GM12878 (cell line): ENCODE measurements around the gene PLXNA2. TPM values are rescaled to one million over a fixed set of nuclear protein-coding genes. Genes with fewer than 3 reads are reported as not detected.

Experiments
- ATAC-seq: fragments of 200-7000 bp; cut with Tn5 transposase; 3 replicates; pipeline ENCODE4 v1.9.1; 2020; ENCODE audit warnings: mild to moderate bottlenecking, moderate library complexity
- BruUV-seq: library from RNA; stranded (reverse); fragments of 400-500 nt; replicated peaks from 2 replicates; lab custom pipeline; 2021; lab: Mats Ljungman, UMichigan
- CTCF ChIA-PET: fragments of 300-600 bp; sonication (Branson Sonifier 250); formaldehyde crosslinking; extraction: SDS; loops from one replicate; lab custom pipeline; 2021; ENCODE audit warnings: inconsistent platforms; lab: Yijun Ruan, JAX
- POLR2A ChIA-PET: fragments of 350-600 bp; formaldehyde crosslinking; extraction: SDS; loops from one replicate; lab custom pipeline; 2021; ENCODE audit warnings: inconsistent platforms; lab: Charles Lee
- RAD21 ChIA-PET: fragments of 300-600 bp; sonication (Branson Sonifier 250); formaldehyde crosslinking; loops from one replicate; lab custom pipeline; 2023; ENCODE audit warnings: antibody characterized with exemption; ENCODE audit not compliant: unreplicated experiment; lab: Charles Lee
- SMC1A ChIA-PET: fragments of 300-600 bp; sonication (Branson Sonifier 250); formaldehyde crosslinking; loops from one replicate; lab custom pipeline; 2023; ENCODE audit not compliant: unreplicated experiment, uncharacterized antibody; lab: Charles Lee
- DNase-seq: peaks from one replicate; pipeline ENCODE4 v3.0.0-alpha.2; 2011; ENCODE audit warnings: low read depth, low spot score
- FAIRE-seq: peaks from 3 replicates; lab custom pipeline; 2011; peaks lifted over from hg19 to GRCh38; lab: Jason Lieb, UNC
- H2AFZ ChIP-seq: 2 replicates; pipeline ENCODE4 v1.6.0; 2011; ENCODE audit warnings: low read depth, low read length, control low read depth; ENCODE audit not compliant: control insufficient read depth
- H3K27ac ChIP-seq: 2 replicates; pipeline ENCODE4 v1.5.1; 2011; ENCODE audit warnings: control low read depth; ENCODE audit not compliant: control insufficient read depth, insufficient read depth
- H3K27me3 ChIP-seq, 2 experiments: replicated peaks in 1 of 2; 2 replicates each; pipeline versions ENCODE4 v1.6.0 to v1.6.1; 2011; ENCODE audit warnings: low read length in 1 of 2; ENCODE audit not compliant: control insufficient read depth in 2 of 2, insufficient read depth in 2 of 2
- H3K36me3 ChIP-seq, 2 experiments: 2 replicates each; pipeline ENCODE4 v1.5.1; 2011; ENCODE audit warnings: low read length in 1 of 2; ENCODE audit not compliant: control insufficient read depth in 2 of 2, insufficient read depth in 2 of 2
- H3K4me1 ChIP-seq: 2 replicates; pipeline ENCODE4 v1.6.1; 2011; ENCODE audit warnings: mild to moderate bottlenecking, low read length, moderate library complexity, mixed read lengths; ENCODE audit not compliant: control insufficient read depth, insufficient read depth
- H3K4me2 ChIP-seq: 2 replicates; pipeline ENCODE4 v1.6.0; 2011; ENCODE audit warnings: control low read depth; ENCODE audit not compliant: control insufficient read depth, insufficient read depth
- H3K4me3 ChIP-seq: fragments of 200-600 bp; sonication (generic); 2 replicates; pipeline ENCODE4 v1.5.1; 2016
- H3K79me2 ChIP-seq: 2 replicates; pipeline ENCODE4 v1.6.0; 2011; ENCODE audit warnings: low read length; ENCODE audit not compliant: control insufficient read depth, insufficient read depth
- H3K9ac ChIP-seq: 2 replicates; pipeline ENCODE4 v1.8.0; 2011; ENCODE audit warnings: low read length, control low read depth, mixed read lengths; ENCODE audit not compliant: control insufficient read depth, insufficient read depth
- H3K9me3 ChIP-seq: replicated peaks from 3 replicates; pipeline ENCODE4 v1.5.1; 2011; ENCODE audit warnings: mild to moderate bottlenecking, low read length; ENCODE audit not compliant: control insufficient read depth, insufficient read depth
- H4K20me1 ChIP-seq: 2 replicates; pipeline ENCODE4 v1.6.0; 2011; ENCODE audit not compliant: control insufficient read depth, insufficient read depth
- BCL11A ChIP-seq: IDR thresholded peaks from 2 replicates; pipeline ENCODE4 v1.6.1; 2011; ENCODE audit warnings: low read depth, low read length
- ESRRA ChIP-seq: IDR thresholded peaks from 2 replicates; pipeline ENCODE4 v1.6.1; 2012; ENCODE audit warnings: mild to moderate bottlenecking, low read length, improper control_type of control experiment
- HDAC6 ChIP-seq: fragments of 200-600 bp; sonication (generic); IDR thresholded peaks from one replicate; pipeline ENCODE4 v1.8.0; 2017; ENCODE audit warnings: antibody characterized with exemption; ENCODE audit not compliant: unreplicated experiment
- KAT2A ChIP-seq: conservative IDR thresholded peaks from 2 replicates; pipeline ENCODE4 v1.6.1; 2011; ENCODE audit warnings: low read depth, low read length; ENCODE audit not compliant: control insufficient read depth
- MYB ChIP-seq: fragments of 150-350 bp; IDR thresholded peaks from 2 replicates; pipeline ENCODE4 v1.6.1; 2014; ENCODE audit warnings: mild to moderate bottlenecking, low read depth, low read length, borderline replicate concordance
- POU2F2 ChIP-seq: IDR thresholded peaks from 3 replicates; pipeline ENCODE4 v1.6.1; 2011; ENCODE audit warnings: low read depth, mild to moderate bottlenecking, low read length, borderline replicate concordance
- RFX5 ChIP-seq: IDR thresholded peaks from 2 replicates; pipeline ENCODE4 v1.6.1; 2011; ENCODE audit warnings: low read depth, low read length, improper control_type of control experiment
- SIN3A ChIP-seq: IDR thresholded peaks from 2 replicates; pipeline ENCODE4 v1.6.1; 2012; ENCODE audit warnings: low read depth, low read length, improper control_type of control experiment
- SRF ChIP-seq, 2 experiments: IDR thresholded peaks; 2 replicates each; pipeline ENCODE4 v1.6.1; 2011; ENCODE audit warnings: low read depth in 2 of 2, low read length in 2 of 2, mild to moderate bottlenecking in 1 of 2, moderate library complexity in 1 of 2
- ZBED1 ChIP-seq: IDR thresholded peaks from 2 replicates; pipeline ENCODE4 v1.6.1; 2016; ENCODE audit warnings: borderline replicate concordance
- ZNF274 ChIP-seq: IDR thresholded peaks from one replicate; pipeline ENCODE4 v1.8.0; 2011; ENCODE audit not compliant: insufficient read length, insufficient read depth
- WGBS: methylation state at CpG from one replicate; pipeline ENCODE4 v1.1.6; 2016; ENCODE audit warnings: low lambda C conversion rate; ENCODE audit not compliant: insufficient replicate concordance, insufficient coverage; ENCODE audit errors: missing lambda C conversion rate; 5-methylcytosine and 5-hydroxymethylcytosine counted together
- in situ Hi-C: fragments of 300-500 bp; cut with MboI; formaldehyde crosslinking; loops from 9 replicates; pipeline ENCODE4 v1.14.3; 2018; ENCODE audit warnings: mixed read lengths
- intact Hi-C: fragments of 100-400 bp; cut with micrococcal nuclease; formaldehyde crosslinking; loops from one replicate; pipeline ENCODE4 v1.14.2; 2022; ENCODE audit not compliant: unreplicated experiment
- polyA plus RNA-seq, 11 experiments: library from polyadenylated mRNA; depleted of rRNA in 4 of 11; unstranded in 6 of 11; stranded (reverse) in 5 of 11; fragments of >200 nt; fragmentation: Nextera tagmentation in 4 of 11; fragmentation: Illumina TruSeq in 1 of 11; extraction: Ambion mirVana in 4 of 11; extraction: Trizol in 1 of 11; gene quantifications; 1 replicate in 1 of 11; 2 replicates in 10 of 11; pipeline versions ENCODE4 v1.2.1 to v1.2.3, GENCODE V29; 2011 to 2016; ENCODE audit warnings: inconsistent platforms in 2 of 11, missing spikeins in 2 of 11, low read depth in 1 of 11
- total RNA-seq, 4 experiments: library from RNA; depleted of rRNA in 3 of 4; stranded (reverse); fragments of >200 nt in 3 of 4; fragmentation: Illumina TruSeq in 1 of 4; extraction: Trizol in 1 of 4; gene quantifications; 2 replicates each; pipeline versions ENCODE4 v1.2.1 to v1.2.3, GENCODE V29; 2013 to 2021
- TF ChIP-seq, protein P1 (sequence below): fragments of 450-650 bp; IDR thresholded peaks from 2 replicates; pipeline ENCODE4 v1.6.1; 2017; ENCODE audit warnings: borderline replicate concordance
- TF ChIP-seq, protein P2 (sequence below): fragments of 450-650 bp; formaldehyde crosslinking; IDR thresholded peaks from 2 replicates; pipeline ENCODE4 v1.5.0; 2022; ENCODE audit warnings: mild to moderate bottlenecking, missing genetic modification characterization
- TF ChIP-seq, protein P3 (sequence below): fragments of 450-650 bp; conservative IDR thresholded peaks from 2 replicates; pipeline ENCODE4 v1.6.1; 2017; ENCODE audit warnings: mild to moderate bottlenecking, moderate library complexity

The PLXNA2 gene
- total and polyA plus RNA-seq, 10 of the 15 experiments (the other 5 are each of a cell fraction or from before 2014, with no cell fraction given): under 0.01 to 0.08 (median 0.07) TPM; not detected in 4

DNA sequence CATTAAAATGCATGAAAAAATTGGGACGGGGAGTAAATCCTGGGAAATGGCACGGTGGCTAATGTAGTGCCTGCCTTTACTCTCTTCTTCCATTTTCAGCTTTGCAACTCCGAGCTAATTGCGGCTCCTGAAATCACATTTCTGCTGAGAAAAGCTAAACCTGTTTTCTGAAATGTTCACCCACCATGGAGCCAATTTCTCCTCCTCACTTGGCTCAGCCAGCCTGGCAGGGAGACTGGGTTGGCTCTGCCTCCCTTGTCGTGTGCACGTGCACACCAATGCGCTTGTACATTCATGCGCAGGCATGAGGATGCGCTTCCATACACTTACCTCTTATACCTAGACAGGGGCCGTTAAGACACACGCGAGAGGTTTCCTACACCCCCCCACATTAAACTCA lies 165.4 kb downstream of the PLXNA2 start (continued):
- TF ChIP-seq, protein P1, sequence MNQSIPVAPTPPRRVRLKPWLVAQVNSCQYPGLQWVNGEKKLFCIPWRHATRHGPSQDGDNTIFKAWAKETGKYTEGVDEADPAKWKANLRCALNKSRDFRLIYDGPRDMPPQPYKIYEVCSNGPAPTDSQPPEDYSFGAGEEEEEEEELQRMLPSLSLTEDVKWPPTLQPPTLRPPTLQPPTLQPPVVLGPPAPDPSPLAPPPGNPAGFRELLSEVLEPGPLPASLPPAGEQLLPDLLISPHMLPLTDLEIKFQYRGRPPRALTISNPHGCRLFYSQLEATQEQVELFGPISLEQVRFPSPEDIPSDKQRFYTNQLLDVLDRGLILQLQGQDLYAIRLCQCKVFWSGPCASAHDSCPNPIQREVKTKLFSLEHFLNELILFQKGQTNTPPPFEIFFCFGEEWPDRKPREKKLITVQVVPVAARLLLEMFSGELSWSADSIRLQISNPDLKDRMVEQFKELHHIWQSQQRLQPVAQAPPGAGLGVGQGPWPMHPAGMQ: no peak
- no peak for TF ChIP-seq BCL11A
- no peak for TF ChIP-seq MYB
- no peak for TF ChIP-seq RFX5
- no peak for TF ChIP-seq SIN3A

DNA sequence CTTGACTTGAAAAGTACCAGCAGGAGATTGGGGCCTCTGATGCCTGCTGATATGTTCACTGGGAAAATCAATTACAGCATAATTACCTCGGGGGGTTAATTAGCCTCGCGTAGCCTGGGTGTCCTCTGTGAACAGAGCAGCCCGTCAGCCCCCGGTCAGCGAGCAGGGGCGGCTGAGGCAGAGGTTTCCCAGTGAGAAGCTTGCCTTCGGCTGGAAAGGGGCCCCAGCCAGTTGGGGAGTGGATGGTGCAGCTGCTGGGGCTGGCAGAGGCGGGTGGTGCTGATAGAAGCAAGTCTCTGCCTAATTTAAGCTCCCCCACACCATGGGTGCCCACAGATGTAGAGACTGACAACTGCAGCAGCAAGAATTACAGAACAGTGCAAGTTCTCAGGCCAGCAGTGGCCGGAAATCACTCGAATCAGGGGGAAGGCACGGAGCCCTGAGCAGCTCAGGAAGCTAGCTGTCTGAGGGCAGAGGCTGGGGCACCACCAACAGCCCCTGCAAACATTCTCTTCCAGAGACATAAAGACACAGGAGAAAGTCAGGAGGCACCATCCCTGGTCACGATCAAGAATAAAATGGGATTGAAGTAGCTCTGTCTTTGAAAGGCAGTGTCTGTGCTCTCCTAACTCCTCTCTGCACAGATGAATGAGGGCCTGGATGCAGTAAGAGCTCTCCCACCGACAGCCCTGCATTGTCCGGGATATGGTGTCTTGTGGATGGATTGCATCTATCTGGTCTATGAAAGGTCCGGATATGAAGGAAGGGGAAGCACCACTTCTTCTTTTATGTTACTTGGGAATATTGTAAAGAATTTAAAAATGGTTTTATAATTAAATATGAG lies 166.7 kb downstream of the PLXNA2 start:
- H2AFZ ChIP-seq: no peak overlapping the region
- H3K4me3 ChIP-seq: no peak overlapping the region
- H3K4me2 ChIP-seq: no peak overlapping the region
- TF ChIP-seq POU2F2 (no peak), ZBED1 (no peak), SRF (IDR thresholded peaks at IDR 0.05; ENCODE audit: low read depth in 2 of 2, low read length in 2 of 2) (no peak), ZNF274 (no peak), ESRRA (no peak), KAT2A (no peak), HDAC6 (no peak)
- TF ChIP-seq, protein P2, sequence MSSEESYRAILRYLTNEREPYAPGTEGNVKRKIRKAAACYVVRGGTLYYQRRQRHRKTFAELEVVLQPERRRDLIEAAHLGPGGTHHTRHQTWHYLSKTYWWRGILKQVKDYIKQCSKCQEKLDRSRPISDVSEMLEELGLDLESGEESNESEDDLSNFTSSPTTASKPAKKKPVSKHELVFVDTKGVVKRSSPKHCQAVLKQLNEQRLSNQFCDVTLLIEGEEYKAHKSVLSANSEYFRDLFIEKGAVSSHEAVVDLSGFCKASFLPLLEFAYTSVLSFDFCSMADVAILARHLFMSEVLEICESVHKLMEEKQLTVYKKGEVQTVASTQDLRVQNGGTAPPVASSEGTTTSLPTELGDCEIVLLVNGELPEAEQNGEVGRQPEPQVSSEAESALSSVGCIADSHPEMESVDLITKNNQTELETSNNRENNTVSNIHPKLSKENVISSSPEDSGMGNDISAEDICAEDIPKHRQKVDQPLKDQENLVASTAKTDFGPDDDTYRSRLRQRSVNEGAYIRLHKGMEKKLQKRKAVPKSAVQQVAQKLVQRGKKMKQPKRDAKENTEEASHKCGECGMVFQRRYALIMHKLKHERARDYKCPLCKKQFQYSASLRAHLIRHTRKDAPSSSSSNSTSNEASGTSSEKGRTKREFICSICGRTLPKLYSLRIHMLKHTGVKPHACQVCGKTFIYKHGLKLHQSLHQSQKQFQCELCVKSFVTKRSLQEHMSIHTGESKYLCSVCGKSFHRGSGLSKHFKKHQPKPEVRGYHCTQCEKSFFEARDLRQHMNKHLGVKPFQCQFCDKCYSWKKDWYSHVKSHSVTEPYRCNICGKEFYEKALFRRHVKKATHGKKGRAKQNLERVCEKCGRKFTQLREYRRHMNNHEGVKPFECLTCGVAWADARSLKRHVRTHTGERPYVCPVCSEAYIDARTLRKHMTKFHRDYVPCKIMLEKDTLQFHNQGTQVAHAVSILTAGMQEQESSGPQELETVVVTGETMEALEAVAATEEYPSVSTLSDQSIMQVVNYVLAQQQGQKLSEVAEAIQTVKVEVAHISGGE (CRISPR knock-in tag): no peak
- TF ChIP-seq, protein P3, sequence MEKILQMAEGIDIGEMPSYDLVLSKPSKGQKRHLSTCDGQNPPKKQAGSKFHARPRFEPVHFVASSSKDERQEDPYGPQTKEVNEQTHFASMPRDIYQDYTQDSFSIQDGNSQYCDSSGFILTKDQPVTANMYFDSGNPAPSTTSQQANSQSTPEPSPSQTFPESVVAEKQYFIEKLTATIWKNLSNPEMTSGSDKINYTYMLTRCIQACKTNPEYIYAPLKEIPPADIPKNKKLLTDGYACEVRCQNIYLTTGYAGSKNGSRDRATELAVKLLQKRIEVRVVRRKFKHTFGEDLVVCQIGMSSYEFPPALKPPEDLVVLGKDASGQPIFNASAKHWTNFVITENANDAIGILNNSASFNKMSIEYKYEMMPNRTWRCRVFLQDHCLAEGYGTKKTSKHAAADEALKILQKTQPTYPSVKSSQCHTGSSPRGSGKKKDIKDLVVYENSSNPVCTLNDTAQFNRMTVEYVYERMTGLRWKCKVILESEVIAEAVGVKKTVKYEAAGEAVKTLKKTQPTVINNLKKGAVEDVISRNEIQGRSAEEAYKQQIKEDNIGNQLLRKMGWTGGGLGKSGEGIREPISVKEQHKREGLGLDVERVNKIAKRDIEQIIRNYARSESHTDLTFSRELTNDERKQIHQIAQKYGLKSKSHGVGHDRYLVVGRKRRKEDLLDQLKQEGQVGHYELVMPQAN: no peak
- DNase-seq (no peak), FAIRE-seq (no peak), ATAC-seq (peak; percentile 31; the same call in 1 of the 3 replicates)
- no peak overlapping the region for H3K9ac ChIP-seq
- H3K36me3 ChIP-seq: no peaks in the 10 kb centered on the region
- H4K20me1 ChIP-seq: no peaks in the 10 kb centered on the region
- no peaks in the 10 kb centered on the region for H3K4me1 ChIP-seq
- no peaks in the 10 kb centered on the region for H3K9me3 ChIP-seq
- ChIA-PET RAD21 (no interaction called here), SMC1A (no interaction called here), POLR2A (no interaction called here), CTCF (no interaction called here)
- WGBS: 27% methylated on average over 16 of the region's 16 CpGs
- peaks cover 0 to 3% of the 10 kb centered on the region in 2 experiments; a peak in 3 of 4 replicates for H3K27me3 ChIP-seq
- in situ Hi-C loops (no loop called here), intact Hi-C loops (no loop called here)
- BruUV-seq: no TSS peak
- no peak overlapping the region for H3K27ac ChIP-seq
- no peaks in the 10 kb centered on the region for H3K79me2 ChIP-seq
